PC-3 (cell line): ENCODE measurements around the gene YY1. TPM values are rescaled to one million over a fixed set of nuclear protein-coding genes. Genes with fewer than 3 reads are reported as not detected.
"Not testable (repeated sequence)": the region's sequence is repeated elsewhere in the genome, so short reads cannot be mapped to it uniquely, and the experiment has no call there.

Experiments used
- ATAC-seq: fragments of 200-7000 bp; cut with Tn5 transposase; 2 replicates; pipeline ENCODE4 v1.9.1; 2020; ENCODE audit warnings: mild to moderate bottlenecking, moderate library complexity
- BruUV-seq: library from RNA; stranded (reverse); fragments of 400-500 nt; replicated peaks from 2 replicates; lab custom pipeline; 2021; lab: Mats Ljungman, UMichigan
- CTCF ChIA-PET: fragments of 300-600 bp; sonication (Branson Sonifier 250); formaldehyde crosslinking; loops from one replicate; lab custom pipeline; 2022; ENCODE audit warnings: antibody characterized with exemption; lab: Charles Lee
- POLR2A ChIA-PET: fragments of 300-600 bp; sonication (Branson Sonifier 250); formaldehyde crosslinking; loops from one replicate; lab custom pipeline; 2022; ENCODE audit warnings: antibody characterized with exemption; ENCODE audit not compliant: unreplicated experiment; lab: Charles Lee
- DNase-seq: peaks from one replicate; pipeline ENCODE4 v3.0.0-alpha.2; 2015
- H2AFZ ChIP-seq: fragments of 300-600 bp; sonication (generic); 2 replicates; pipeline ENCODE4 v1.6.0; 2016; ENCODE audit warnings: antibody characterized with exemption, low read length
- H3F3A ChIP-seq: fragments of 300-600 bp; sonication (generic); one replicate; pipeline ENCODE4 v1.6.0; 2017; ENCODE audit warnings: antibody characterized with exemption, low read length, control low read depth, mild to moderate bottlenecking; ENCODE audit not compliant: unreplicated experiment
- H3K27ac ChIP-seq: fragments of 300-600 bp; sonication (generic); 2 replicates; pipeline ENCODE4 v1.5.1; 2016; ENCODE audit warnings: mild to moderate bottlenecking, low read length
- H3K27me3 ChIP-seq: fragments of 300-600 bp; sonication (generic); 2 replicates; pipeline ENCODE4 v1.6.1; 2016; ENCODE audit warnings: low read length, mixed read lengths
- H3K36me3 ChIP-seq: fragments of 300-600 bp; sonication (generic); 2 replicates; pipeline ENCODE4 v1.6.1; 2016; ENCODE audit warnings: low read depth, mixed run types, low read length, mixed read lengths
- H3K4me1 ChIP-seq: fragments of 300-600 bp; sonication (generic); 2 replicates; pipeline ENCODE4 v1.5.1; 2016; ENCODE audit warnings: low read length; ENCODE audit not compliant: insufficient read depth
- H3K4me2 ChIP-seq: fragments of 300-600 bp; sonication (generic); 2 replicates; pipeline ENCODE4 v1.6.0; 2016; ENCODE audit warnings: low read length
- H3K4me3 ChIP-seq: fragments of 300-600 bp; sonication (generic); 2 replicates; pipeline ENCODE4 v1.5.1; 2016; ENCODE audit warnings: mild to moderate bottlenecking, low read length, mixed read lengths
- H3K79me2 ChIP-seq: fragments of 300-600 bp; sonication (generic); 2 replicates; pipeline ENCODE4 v1.6.1; 2017; ENCODE audit warnings: low read length, mixed read lengths
- H3K9ac ChIP-seq: fragments of 300-600 bp; sonication (generic); 2 replicates; pipeline ENCODE4 v1.6.0; 2016; ENCODE audit warnings: mild to moderate bottlenecking, low read length
- H3K9me2 ChIP-seq: fragments of 300-600 bp; sonication (generic); replicated peaks from 2 replicates; pipeline ENCODE4 v1.6.1; 2016; ENCODE audit warnings: mixed run types, low read length, mixed read lengths
- H3K9me3 ChIP-seq: fragments of 300-600 bp; sonication (generic); 2 replicates; pipeline ENCODE4 v1.6.1; 2016; ENCODE audit warnings: low read length, mixed read lengths
- H4K20me1 ChIP-seq: fragments of 300-600 bp; sonication (generic); 2 replicates; pipeline ENCODE4 v1.6.1; 2016; ENCODE audit warnings: low read length, mixed read lengths
- EZH2 ChIP-seq: fragments of 300-600 bp; sonication (generic); IDR thresholded peaks from one replicate; pipeline ENCODE4 v1.6.1; 2017; ENCODE audit warnings: antibody characterized with exemption, mild to moderate bottlenecking, low read length; ENCODE audit not compliant: unreplicated experiment
- EZH2phosphoT487 ChIP-seq: fragments of 300-600 bp; sonication (generic); IDR thresholded peaks from 2 replicates; pipeline ENCODE4 v1.6.1; 2018; ENCODE audit warnings: mild to moderate bottlenecking, antibody characterized with exemption, low read length, borderline replicate concordance
- intact Hi-C: fragments of 100-400 bp; cut with micrococcal nuclease; formaldehyde crosslinking; loops from 2 replicates; pipeline ENCODE4 v1.9.0; 2023
- total RNA-seq: library from RNA; depleted of rRNA; stranded (reverse); fragments of >200 nt; gene quantifications from 2 replicates; pipeline ENCODE4 v1.2.3, GENCODE V29; 2014
- TF ChIP-seq, protein P1 (sequence below): fragments of 300-600 bp; sonication (generic); conservative IDR thresholded peaks from 2 replicates; pipeline ENCODE4 v1.5.1; 2017; ENCODE audit warnings: antibody characterized with exemption, low read depth, mild to moderate bottlenecking, low read length

The YY1 gene
- total RNA-seq, 1 experiment from 2014 or later = 64.1 TPM

DNA sequence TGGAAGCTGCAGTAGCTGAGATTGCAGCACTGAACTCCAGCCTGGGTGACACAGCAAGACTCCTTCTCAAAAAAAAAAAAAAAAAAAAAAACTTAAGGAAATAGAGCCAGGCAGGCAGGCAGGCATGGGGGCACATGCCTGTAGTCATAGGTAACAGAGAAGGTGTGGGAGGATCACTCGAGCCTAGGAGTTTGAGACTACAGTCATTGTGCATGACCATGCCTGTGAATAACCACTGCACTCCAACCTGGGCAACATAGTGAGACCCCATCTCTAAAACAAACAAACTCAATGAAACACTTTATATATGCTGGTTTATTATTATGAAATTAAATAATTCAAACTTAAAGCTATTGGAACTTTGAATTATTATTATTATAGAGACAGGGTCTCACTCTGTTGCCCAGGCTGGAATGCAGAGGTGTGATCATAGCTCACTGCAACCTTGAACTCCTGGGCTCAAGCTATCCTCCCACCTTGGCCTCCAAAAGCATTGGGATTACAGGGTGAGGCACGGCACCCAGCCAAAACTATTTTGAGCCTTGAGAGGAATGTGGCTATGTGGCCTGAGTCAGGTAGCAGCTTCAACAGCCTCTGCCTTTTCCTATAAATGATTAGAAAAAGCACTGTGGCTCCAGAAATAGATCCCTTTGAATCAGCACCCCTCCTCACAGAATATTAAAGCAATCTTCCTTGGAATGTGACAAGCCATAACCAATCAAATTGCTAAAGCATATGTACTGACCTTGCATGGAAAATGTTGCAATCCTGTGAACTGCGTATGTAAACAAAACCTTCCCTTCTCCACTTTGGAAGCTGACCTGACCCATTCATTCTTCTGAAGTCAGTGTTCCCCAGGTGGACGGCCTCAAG lies 34.7 kb upstream of the YY1 start:
- no peaks in the 10 kb centered on the region for H4K20me1 ChIP-seq
- no peaks in the 10 kb centered on the region for H3F3A ChIP-seq
- H3K9me2 ChIP-seq = no peaks in the 10 kb centered on the region
- H3K4me1 ChIP-seq = no peaks in the 10 kb centered on the region
- POLR2A ChIA-PET = no interaction called here
- H3K79me2 ChIP-seq = no peaks in the 10 kb centered on the region
- H2AFZ ChIP-seq = no peak overlapping the region
- H3K4me3 ChIP-seq = no peak overlapping the region
- no TSS peak for BruUV-seq
- no peaks in the 10 kb centered on the region for H3K9me3 ChIP-seq
- no peaks in the 10 kb centered on the region for H3K27me3 ChIP-seq
- DNase-seq (no peak), ATAC-seq (no peak)
- CTCF ChIA-PET = interaction anchor here (1.0 kb wide), 1 partner anchor 11 kb away, joined by 3 read pairs; no protein-coding TSS in a partner anchor
- intact Hi-C loops = no loop called here
- no peak overlapping the region for H3K27ac ChIP-seq
- H3K4me2 ChIP-seq = no peak overlapping the region
- TF ChIP-seq EZH2phosphoT487 (no peak), EZH2 (no peak)
- TF ChIP-seq, protein P1, sequence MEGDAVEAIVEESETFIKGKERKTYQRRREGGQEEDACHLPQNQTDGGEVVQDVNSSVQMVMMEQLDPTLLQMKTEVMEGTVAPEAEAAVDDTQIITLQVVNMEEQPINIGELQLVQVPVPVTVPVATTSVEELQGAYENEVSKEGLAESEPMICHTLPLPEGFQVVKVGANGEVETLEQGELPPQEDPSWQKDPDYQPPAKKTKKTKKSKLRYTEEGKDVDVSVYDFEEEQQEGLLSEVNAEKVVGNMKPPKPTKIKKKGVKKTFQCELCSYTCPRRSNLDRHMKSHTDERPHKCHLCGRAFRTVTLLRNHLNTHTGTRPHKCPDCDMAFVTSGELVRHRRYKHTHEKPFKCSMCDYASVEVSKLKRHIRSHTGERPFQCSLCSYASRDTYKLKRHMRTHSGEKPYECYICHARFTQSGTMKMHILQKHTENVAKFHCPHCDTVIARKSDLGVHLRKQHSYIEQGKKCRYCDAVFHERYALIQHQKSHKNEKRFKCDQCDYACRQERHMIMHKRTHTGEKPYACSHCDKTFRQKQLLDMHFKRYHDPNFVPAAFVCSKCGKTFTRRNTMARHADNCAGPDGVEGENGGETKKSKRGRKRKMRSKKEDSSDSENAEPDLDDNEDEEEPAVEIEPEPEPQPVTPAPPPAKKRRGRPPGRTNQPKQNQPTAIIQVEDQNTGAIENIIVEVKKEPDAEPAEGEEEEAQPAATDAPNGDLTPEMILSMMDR = no peak
- no peak overlapping the region for H3K9ac ChIP-seq
- H3K36me3 ChIP-seq = no peaks in the 10 kb centered on the region

DNA sequence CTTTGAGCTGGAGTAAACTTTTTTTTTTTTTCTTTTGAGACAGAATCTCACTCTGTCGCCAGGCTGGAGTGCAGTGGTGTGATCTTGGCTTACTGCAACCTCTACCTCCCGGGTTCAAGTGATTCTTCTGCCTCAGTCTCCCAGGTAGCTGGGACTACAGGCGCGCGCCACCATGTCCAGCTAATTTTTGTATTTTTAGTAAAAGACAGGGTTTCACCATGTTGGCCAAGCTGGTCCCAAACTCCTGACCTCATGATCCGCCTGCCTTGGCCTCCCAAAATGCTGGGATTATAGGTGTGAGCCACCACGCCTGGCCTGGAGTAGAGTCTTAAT lies 34.1 kb upstream of the YY1 start:
- H3K9me2 ChIP-seq, H3K4me3 ChIP-seq, H3K79me2 ChIP-seq, intact Hi-C loops, POLR2A ChIA-PET, H2AFZ ChIP-seq, H3K36me3 ChIP-seq, BruUV-seq, H3K27me3 ChIP-seq, H3F3A ChIP-seq, H3K9ac ChIP-seq, H3K4me1 ChIP-seq, H3K4me2 ChIP-seq, ATAC-seq, DNase-seq, H3K9me3 ChIP-seq, H3K27ac ChIP-seq, H4K20me1 ChIP-seq: not testable (repeated sequence)
- CTCF ChIA-PET = interaction anchor here (1.0 kb wide), 1 partner anchor 12 kb away, joined by 3 read pairs; no protein-coding TSS in a partner anchor

DNA sequence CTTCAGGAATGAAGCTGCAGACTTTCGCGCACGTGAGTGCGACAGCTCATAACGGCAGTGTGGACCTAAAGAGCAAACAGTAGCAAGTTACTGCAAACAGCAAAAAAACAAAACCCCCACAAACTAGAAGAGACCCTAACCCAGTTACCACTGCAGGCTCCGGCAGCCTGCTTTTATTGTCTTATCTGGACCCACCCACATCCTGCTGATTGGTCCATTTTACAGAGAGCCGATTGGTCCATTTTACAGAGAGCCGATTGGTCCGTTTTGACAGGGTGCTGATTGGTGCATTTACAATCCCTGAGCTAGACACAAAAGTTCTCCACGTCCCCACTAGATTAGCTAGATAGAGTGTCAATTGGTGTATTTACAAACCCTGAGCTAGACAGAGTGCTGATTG lies 31.4 kb upstream of the YY1 start:
- H3K36me3 ChIP-seq, CTCF ChIA-PET, H3K9me3 ChIP-seq, H3K27me3 ChIP-seq, H3K27ac ChIP-seq, POLR2A ChIA-PET, ATAC-seq, H3K4me3 ChIP-seq, H3K4me2 ChIP-seq, H3K79me2 ChIP-seq, H4K20me1 ChIP-seq, H2AFZ ChIP-seq, H3K4me1 ChIP-seq, intact Hi-C loops, DNase-seq, BruUV-seq, H3K9me2 ChIP-seq, H3K9ac ChIP-seq, H3F3A ChIP-seq: not testable (repeated sequence)

DNA sequence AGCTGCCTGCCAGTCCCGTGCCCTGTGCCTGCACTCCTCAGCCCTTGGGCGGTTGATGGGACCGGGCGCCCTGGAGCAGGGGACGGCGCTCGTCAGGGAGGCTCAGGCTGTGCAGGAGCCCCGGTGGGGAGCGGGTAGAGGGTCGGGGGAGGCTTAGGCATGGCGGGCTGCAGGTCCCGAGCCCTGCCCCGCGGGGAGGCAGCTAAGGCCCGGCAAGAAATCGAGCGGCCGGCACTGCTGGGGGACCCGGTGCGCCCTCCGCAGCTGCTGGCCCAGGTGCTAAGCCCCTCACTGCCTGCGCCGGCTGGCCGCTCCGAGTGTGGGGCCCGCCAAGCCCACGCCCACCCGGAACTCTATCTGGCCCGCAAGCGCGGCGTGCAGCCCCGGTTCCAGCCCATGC lies 30.8 kb upstream of the YY1 start:
- BruUV-seq, H3K27me3 ChIP-seq, H3K4me1 ChIP-seq, H3K9me2 ChIP-seq, H3K4me3 ChIP-seq, H3K79me2 ChIP-seq, H3F3A ChIP-seq, H3K9ac ChIP-seq, H4K20me1 ChIP-seq, CTCF ChIA-PET, H3K27ac ChIP-seq, H3K4me2 ChIP-seq, H3K9me3 ChIP-seq, intact Hi-C loops, H2AFZ ChIP-seq, POLR2A ChIA-PET, ATAC-seq, DNase-seq, H3K36me3 ChIP-seq: not testable (repeated sequence)
